A549 (cell line): ENCODE measurements around the gene UGT2B7. TPM values are rescaled to one million over a fixed set of nuclear protein-coding genes. Genes with fewer than 3 reads are reported as not detected.

Source experiments
- ATAC-seq, 2 experiments: fragments of 200-7000 bp in 1 of 2; fragments of >200 bp in 1 of 2; cut with Nextera tagmentation in 1 of 2; cut with Tn5 transposase in 1 of 2; 3 replicates each; pipeline versions ENCODE4 v1.8.0 to v1.9.1; 2018 to 2020; ENCODE audit warnings: mild to moderate bottlenecking in 1 of 2, moderate library complexity in 1 of 2
- CTCF ChIA-PET: fragments of 300-600 bp; sonication (Branson Sonifier 250); formaldehyde crosslinking; extraction: SDS; loops from one replicate; lab custom pipeline; 2021; ENCODE audit warnings: antibody characterized with exemption, inconsistent platforms; lab: Yijun Ruan, JAX
- POLR2A ChIA-PET: fragments of 350-600 bp; formaldehyde crosslinking; extraction: SDS; loops from one replicate; lab custom pipeline; 2021; ENCODE audit warnings: antibody characterized with exemption, inconsistent platforms; lab: Yijun Ruan, JAX
- DNase-seq, 2 experiments: peaks; one replicate each; pipeline versions ENCODE4 v3.0.0 to v3.0.0-alpha.2; 2011 to 2016; ENCODE audit warnings: low read depth in 1 of 2, low spot score in 1 of 2
- FAIRE-seq: peaks from 2 replicates; lab custom pipeline; 2011; peaks lifted over from hg19 to GRCh38; lab: Jason Lieb, UNC
- H3K27ac ChIP-seq, 2 experiments: fragments of >200 bp; sonication (Bioruptor Twin); formaldehyde crosslinking; 3 replicates each; pipeline ENCODE4 v1.5.1; 2016 to 2017
- H3K4me1 ChIP-seq: fragments of >200 bp; sonication (Bioruptor Twin); formaldehyde crosslinking; 3 replicates; pipeline ENCODE4 v1.6.1; 2016
- H3K4me2 ChIP-seq: fragments of >200 bp; sonication (Bioruptor Twin); formaldehyde crosslinking; 3 replicates; pipeline ENCODE4 v1.6.1; 2016
- H3K4me3 ChIP-seq: fragments of >200 bp; sonication (Bioruptor Twin); formaldehyde crosslinking; 3 replicates; pipeline ENCODE4 v1.5.1; 2016
- H3K9me3 ChIP-seq: fragments of >200 bp; sonication (Bioruptor Twin); formaldehyde crosslinking; 3 replicates; pipeline ENCODE4 v1.6.1; 2016
- ATOH8 ChIP-seq: fragments of 250-450 bp; sonication (Bioruptor Pico); IDR thresholded peaks from 2 replicates; pipeline ENCODE4 v1.5.0; 2020; ENCODE audit warnings: low read depth, mild to moderate bottlenecking, moderate library complexity
- BHLHE40 ChIP-seq: IDR thresholded peaks from 2 replicates; pipeline ENCODE4 v1.6.1; 2012; ENCODE audit warnings: low read depth, low read length, inconsistent platforms
- CBX2 ChIP-seq: fragments of 200-600 bp; sonication (generic); IDR thresholded peaks from 2 replicates; pipeline ENCODE4 v1.6.1; 2016; ENCODE audit warnings: low read depth, mild to moderate bottlenecking, borderline replicate concordance
- CEBPB ChIP-seq, 2 experiments: fragments of >200 bp in 1 of 2; sonication (Bioruptor Twin) in 1 of 2; formaldehyde crosslinking in 1 of 2; IDR thresholded peaks; 2 replicates each; pipeline ENCODE4 v1.6.1; 2012 to 2016
- CHD4 ChIP-seq: fragments of 200-600 bp; sonication (generic); IDR thresholded peaks from 2 replicates; pipeline ENCODE4 v1.6.1; 2016; ENCODE audit warnings: antibody characterized with exemption, mild to moderate bottlenecking, borderline replicate concordance
- CTCF ChIP-seq: fragments of >200 bp; sonication (Bioruptor Twin); formaldehyde crosslinking; IDR thresholded peaks from 3 replicates; pipeline ENCODE4 v1.5.1; 2016
- EHF ChIP-seq: fragments of 250-450 bp; sonication (Bioruptor Pico); IDR thresholded peaks from 2 replicates; pipeline ENCODE4 v1.5.0; 2020; ENCODE audit warnings: mild to moderate bottlenecking
- ESRRA ChIP-seq: fragments of 150-350 bp; IDR thresholded peaks from 2 replicates; pipeline ENCODE4 v1.6.1; 2014; ENCODE audit warnings: mild to moderate bottlenecking, low read length, borderline replicate concordance
- FOSL2 ChIP-seq, 2 experiments: fragments of 450-650 bp in 1 of 2; fragments of >200 bp in 1 of 2; sonication (Bioruptor Twin) in 1 of 2; formaldehyde crosslinking; IDR thresholded peaks; 2 replicates each; pipeline versions ENCODE4 v1.5.0 to v1.6.1; 2016 to 2020; ENCODE audit warnings: mild to moderate bottlenecking in 1 of 2, moderate library complexity in 1 of 2
- GATA3 ChIP-seq: IDR thresholded peaks from 2 replicates; pipeline ENCODE4 v1.6.1; 2012; ENCODE audit warnings: borderline replicate concordance
- HEYL ChIP-seq: fragments of 250-450 bp; sonication (Bioruptor Pico); IDR thresholded peaks from 2 replicates; pipeline ENCODE4 v1.8.0; 2021; ENCODE audit warnings: mild to moderate bottlenecking, moderate library complexity
- HOXB5 ChIP-seq: fragments of 250-450 bp; sonication (Bioruptor Pico); IDR thresholded peaks from 2 replicates; pipeline ENCODE4 v1.5.0; 2020; ENCODE audit warnings: mild to moderate bottlenecking, moderate library complexity
- JUN ChIP-seq, 2 experiments: fragments of >200 bp; sonication (Bioruptor Twin); formaldehyde crosslinking; IDR thresholded peaks; 2 replicates in 1 of 2; 3 replicates in 1 of 2; pipeline ENCODE4 v1.6.1; 2016 to 2017
- KDM5A ChIP-seq: fragments of 200-600 bp; sonication (generic); IDR thresholded peaks from 2 replicates; pipeline ENCODE4 v1.6.1; 2016; ENCODE audit warnings: antibody characterized with exemption, mild to moderate bottlenecking
- MAFK ChIP-seq: fragments of 450-650 bp; IDR thresholded peaks from 2 replicates; pipeline ENCODE4 v1.6.1; 2014; ENCODE audit not compliant: partially characterized antibody
- MAZ ChIP-seq: fragments of 150-350 bp; IDR thresholded peaks from 2 replicates; pipeline ENCODE4 v1.6.1; 2014; ENCODE audit warnings: antibody characterized with exemption, low read depth, low read length, borderline replicate concordance
- MYC ChIP-seq: IDR thresholded peaks from 2 replicates; pipeline ENCODE4 v1.6.1; 2012; ENCODE audit warnings: mild to moderate bottlenecking, inconsistent platforms, low read length, improper control_type of control experiment, borderline replicate concordance
- NR3C1 ChIP-seq: fragments of >200 bp; sonication (Bioruptor Twin); formaldehyde crosslinking; IDR thresholded peaks from 3 replicates; pipeline ENCODE4 v1.6.1; 2017
- PHF8 ChIP-seq: fragments of 200-600 bp; sonication (generic); IDR thresholded peaks from 2 replicates; pipeline ENCODE4 v1.6.1; 2016; ENCODE audit warnings: low read depth, mild to moderate bottlenecking, antibody characterized with exemption, moderate library complexity, borderline replicate concordance
- POLR2A ChIP-seq: IDR thresholded peaks from 2 replicates; pipeline ENCODE4 v1.6.1; 2012; ENCODE audit warnings: mild to moderate bottlenecking, low read length
- RAD21 ChIP-seq, 2 experiments: fragments of >200 bp in 1 of 2; sonication (Bioruptor Twin) in 1 of 2; formaldehyde crosslinking in 1 of 2; IDR thresholded peaks in 1 of 2; conservative IDR thresholded peaks in 1 of 2; 2 replicates in 1 of 2; 3 replicates in 1 of 2; pipeline ENCODE4 v1.6.1; 2012 to 2018; ENCODE audit warnings: inconsistent platforms in 1 of 2
- SREBF2 ChIP-seq: fragments of 450-650 bp; IDR thresholded peaks from 2 replicates; pipeline ENCODE4 v1.6.1; 2014; ENCODE audit warnings: mild to moderate bottlenecking, moderate library complexity
- USF2 ChIP-seq: fragments of 450-650 bp; IDR thresholded peaks from 2 replicates; pipeline ENCODE4 v1.6.1; 2014; ENCODE audit warnings: antibody characterized with exemption
- ZC3H11A ChIP-seq: fragments of 450-650 bp; IDR thresholded peaks from 2 replicates; pipeline ENCODE4 v1.6.1; 2014; ENCODE audit warnings: antibody characterized with exemption, mild to moderate bottlenecking
- ZFP36 ChIP-seq: fragments of 450-650 bp; IDR thresholded peaks from 2 replicates; pipeline ENCODE4 v1.6.1; 2014; ENCODE audit warnings: borderline replicate concordance; ENCODE audit not compliant: partially characterized antibody
- WGBS: methylation state at CpG from one replicate; pipeline ENCODE4 v1.1.6; 2017; ENCODE audit errors: missing lambda C conversion rate; 5-methylcytosine and 5-hydroxymethylcytosine counted together
- polyA plus RNA-seq, 4 experiments: library from polyadenylated mRNA; depleted of rRNA in 3 of 4; stranded (reverse); fragments of >200 nt; fragmentation: RNase III in 1 of 4; extraction: RNeasy Plus Mini Kit Qiagen cat#74134 plus additional on column Dnase treatment in 1 of 4; gene quantifications; 2 replicates in 3 of 4; 3 replicates in 1 of 4; pipeline ENCODE4 v1.2.3, GENCODE V29; 2011 to 2017
- TF ChIP-seq, protein P1 (sequence below): IDR thresholded peaks from 2 replicates; pipeline ENCODE4 v1.6.1; 2012
- TF ChIP-seq, protein P2 (sequence below): IDR thresholded peaks from 2 replicates; pipeline ENCODE4 v1.6.1; 2012; ENCODE audit warnings: low read depth, borderline replicate concordance
- TF ChIP-seq, protein P3 (sequence below): IDR thresholded peaks from 2 replicates; pipeline ENCODE4 v1.6.1; 2012
- TF ChIP-seq, protein P4 (sequence below): fragments of >200 bp; sonication (Bioruptor Twin); formaldehyde crosslinking; IDR thresholded peaks from 2 replicates; pipeline ENCODE4 v1.6.1; 2016

Gene UGT2B7
- polyA plus RNA-seq, 2 of the 4 experiments (the other 2 are of a cell fraction): 0.22 to 0.78 TPM

DNA sequence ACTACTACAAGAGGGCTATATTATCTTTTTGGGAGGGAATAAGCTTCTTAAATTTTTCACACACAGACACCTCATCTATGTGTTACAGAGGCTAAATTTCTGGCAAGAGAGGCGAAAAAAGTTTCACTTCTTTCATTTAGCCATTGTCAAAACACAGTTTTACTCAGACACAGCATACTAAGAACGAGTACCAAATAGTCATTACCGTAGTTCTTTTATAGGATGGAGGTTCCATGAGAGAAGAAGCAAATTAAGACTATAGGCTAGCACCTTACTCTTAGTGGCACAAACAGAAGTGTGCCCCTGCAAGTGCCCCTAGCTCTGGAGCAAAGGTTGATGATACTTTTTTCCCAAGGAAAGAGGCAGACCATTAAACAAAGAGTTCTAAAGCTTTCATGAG, 26.2 kb downstream of the UGT2B7 start:
- TF ChIP-seq CTCF: no peak
- TF ChIP-seq GATA3: no peak
- TF ChIP-seq MYC: no peak
- TF ChIP-seq HOXB5 (CRISPR knock-in tag): no peak
- no peak for TF ChIP-seq CBX2
- TF ChIP-seq, protein P1, sequence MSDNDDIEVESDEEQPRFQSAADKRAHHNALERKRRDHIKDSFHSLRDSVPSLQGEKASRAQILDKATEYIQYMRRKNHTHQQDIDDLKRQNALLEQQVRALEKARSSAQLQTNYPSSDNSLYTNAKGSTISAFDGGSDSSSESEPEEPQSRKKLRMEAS: no peak
- no peak for TF ChIP-seq EHF (CRISPR knock-in tag)
- TF ChIP-seq RAD21 (conservative IDR thresholded peaks at IDR 0.05 in 1 of 2, IDR thresholded peaks at IDR 0.05 in 1 of 2): no peak
- no peak for TF ChIP-seq ATOH8 (CRISPR knock-in tag)
- no peak for TF ChIP-seq USF2
- TF ChIP-seq, protein P2, sequence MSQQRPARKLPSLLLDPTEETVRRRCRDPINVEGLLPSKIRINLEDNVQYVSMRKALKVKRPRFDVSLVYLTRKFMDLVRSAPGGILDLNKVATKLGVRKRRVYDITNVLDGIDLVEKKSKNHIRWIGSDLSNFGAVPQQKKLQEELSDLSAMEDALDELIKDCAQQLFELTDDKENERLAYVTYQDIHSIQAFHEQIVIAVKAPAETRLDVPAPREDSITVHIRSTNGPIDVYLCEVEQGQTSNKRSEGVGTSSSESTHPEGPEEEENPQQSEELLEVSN: no peak
- TF ChIP-seq CEBPB (IDR thresholded peaks at IDR 0.05): no peak
- TF ChIP-seq MAZ: no peak
- TF ChIP-seq POLR2A: no peak
- no peak for TF ChIP-seq JUN (IDR thresholded peaks at IDR 0.05)
- no peak for TF ChIP-seq SREBF2
- no peak for TF ChIP-seq MAFK
- ChIA-PET POLR2A (no interaction called here), CTCF (no interaction called here)
- no peak overlapping the region for H3K4me3 ChIP-seq
- no peaks in the 10 kb centered on the region for H3K9me3 ChIP-seq
- H3K4me1 ChIP-seq: no peaks in the 10 kb centered on the region
- ATAC-seq: no peak
- 63% methylated on average over 3 of the region's 3 CpGs for WGBS
- H3K4me2 ChIP-seq: no peak overlapping the region
- FAIRE-seq: no peak
- DNase-seq: no peak
- H3K27ac ChIP-seq: no peak overlapping the region

- Histone ChIP-seq H3K4me1 (no peaks in the 10 kb centered on the region), H3K4me3 (no peak overlapping the region), H3K9me3 (no peaks in the 10 kb centered on the region), H3K4me2 (no peak overlapping the region), H3K27ac (no peak overlapping the region)
- ATAC-seq (no peak), DNase-seq (no peak), FAIRE-seq (no peak)
- ChIA-PET CTCF (no interaction called here), POLR2A (no interaction called here)
- WGBS: 100% methylated on average over 1 of the region's 1 CpG
- TF ChIP-seq ZC3H11A: no peak
Observed at GRCh38 chr4:69124941-69125340, 28.7 kb downstream of the UGT2B7 start.

DNA sequence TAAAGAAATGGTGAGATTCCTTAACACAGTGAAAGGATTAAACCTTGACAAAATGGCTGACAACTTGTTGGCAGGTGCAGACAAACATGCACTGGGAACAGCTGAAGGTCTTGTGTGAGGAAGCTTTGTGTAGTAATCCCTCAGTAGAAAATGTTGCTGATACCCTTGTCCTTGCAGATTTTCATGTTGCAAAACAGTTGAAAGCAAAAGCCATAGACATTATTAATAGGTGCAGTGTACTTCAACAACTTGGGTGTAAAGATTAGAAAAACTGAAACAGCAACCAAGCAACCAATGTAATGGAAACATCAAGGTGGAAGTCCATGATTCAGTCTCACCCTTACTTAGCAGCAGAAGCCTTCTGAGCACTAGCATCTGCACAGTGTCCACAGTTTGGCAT, 29.8 kb downstream of the UGT2B7 start:
- ATAC-seq: no peak

More for the DNA sequence above, 29.8 kb downstream of the UGT2B7 start:
- DNase-seq: no peak
- H3K4me1 ChIP-seq: no peaks in the 10 kb centered on the region
- FAIRE-seq: peak; percentile 46
- no peaks in the 10 kb centered on the region for H3K9me3 ChIP-seq
- ChIA-PET CTCF (no interaction called here), POLR2A (no interaction called here)
- no peak overlapping the region for H3K4me2 ChIP-seq
- TF ChIP-seq USF2 (no peak), FOSL2 (IDR thresholded peaks at IDR 0.05) (no peak), FOSL2 (CRISPR knock-in tag; IDR thresholded peaks at IDR 0.05) (no peak), MAFK (no peak), GATA3 (no peak), HOXB5 (CRISPR knock-in tag) (no peak), ESRRA (no peak), KDM5A (no peak), PHF8 (no peak), CHD4 (no peak), SREBF2 (no peak), HEYL (no peak), NR3C1 (no peak), ZFP36 (no peak), MYC (no peak), ZC3H11A (no peak), BHLHE40 (no peak)
- TF ChIP-seq, protein P3, sequence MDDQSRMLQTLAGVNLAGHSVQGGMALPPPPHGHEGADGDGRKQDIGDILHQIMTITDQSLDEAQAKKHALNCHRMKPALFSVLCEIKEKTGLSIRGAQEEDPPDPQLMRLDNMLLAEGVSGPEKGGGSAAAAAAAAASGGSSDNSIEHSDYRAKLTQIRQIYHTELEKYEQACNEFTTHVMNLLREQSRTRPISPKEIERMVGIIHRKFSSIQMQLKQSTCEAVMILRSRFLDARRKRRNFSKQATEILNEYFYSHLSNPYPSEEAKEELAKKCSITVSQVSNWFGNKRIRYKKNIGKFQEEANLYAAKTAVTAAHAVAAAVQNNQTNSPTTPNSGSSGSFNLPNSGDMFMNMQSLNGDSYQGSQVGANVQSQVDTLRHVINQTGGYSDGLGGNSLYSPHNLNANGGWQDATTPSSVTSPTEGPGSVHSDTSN: no peak
- TF ChIP-seq, protein P4, sequence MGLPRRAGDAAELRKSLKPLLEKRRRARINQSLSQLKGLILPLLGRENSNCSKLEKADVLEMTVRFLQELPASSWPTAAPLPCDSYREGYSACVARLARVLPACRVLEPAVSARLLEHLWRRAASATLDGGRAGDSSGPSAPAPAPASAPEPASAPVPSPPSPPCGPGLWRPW: no peak
- no peak overlapping the region for H3K4me3 ChIP-seq
- no peak overlapping the region for H3K27ac ChIP-seq
